Measurements from ENCODE around the gene FBN1. TPM values are rescaled to one million over a fixed set of nuclear protein-coding genes. Genes with fewer than 3 reads are reported as not detected.

FBN1 gene
- total and polyA plus RNA-seq, 10 of the 15 experiments (the other 5 are each of a cell fraction or from before 2014, with no cell fraction given), result 2.2 to 15.3 (median 7.0) TPM

- Histone ChIP-seq H3K79me2 (ENCODE audit: control insufficient read depth, insufficient read depth, low read length) (no peaks in the 10 kb centered on the region), H4K20me1 (ENCODE audit: control insufficient read depth, insufficient read depth) (no peaks in the 10 kb centered on the region), H3K4me1 (ENCODE audit: control insufficient read depth, insufficient read depth, low read length) (no peaks in the 10 kb centered on the region), H3K4me3 (no peak overlapping the region), H3K27ac (ENCODE audit: control insufficient read depth, insufficient read depth) (no peak overlapping the region), H3K9me3 (replicated peaks; ENCODE audit: control insufficient read depth, insufficient read depth, low read length) (no peaks in the 10 kb centered on the region; the same call in 2 of the 3 replicates), H3K36me3 (ENCODE audit: control insufficient read depth in 2 of 2, insufficient read depth in 2 of 2, low read length in 1 of 2) (no peaks in the 10 kb centered on the region), H3K9ac (ENCODE audit: control insufficient read depth, insufficient read depth, low read length) (no peak overlapping the region), H3K4me2 (ENCODE audit: control insufficient read depth, insufficient read depth) (no peak overlapping the region), H3K27me3 (replicated peaks in 1 of 2; ENCODE audit: control insufficient read depth in 2 of 2, insufficient read depth in 2 of 2, low read length in 1 of 2) (no peaks in the 10 kb centered on the region), H2AFZ (ENCODE audit: control insufficient read depth, low read depth, low read length) (no peak overlapping the region)
- 74% methylated on average over 4 of the region's 4 CpGs for WGBS (ENCODE audit: insufficient coverage, insufficient replicate concordance, low lambda C conversion rate, missing lambda C conversion rate)
- ChIA-PET POLR2A (no interaction called here), CTCF (no interaction called here), SMC1A (ENCODE audit: uncharacterized antibody, unreplicated experiment) (no interaction called here), RAD21 (ENCODE audit: unreplicated experiment) (no interaction called here)
- TF ChIP-seq E2F8 (IDR thresholded peaks at IDR 0.05; ENCODE audit: low read depth, partially characterized antibody), result no peak
- no peak for TF ChIP-seq YBX1 (IDR thresholded peaks at IDR 0.05)
- TF ChIP-seq NR2C2 (IDR thresholded peaks at IDR 0.05; ENCODE audit: borderline replicate concordance, control insufficient read depth, insufficient read length, low read depth), result no peak
- no peak for TF ChIP-seq CHD4 (IDR thresholded peaks at IDR 0.05)
- TF ChIP-seq PRDM15 (CRISPR knock-in tag; IDR thresholded peaks at IDR 0.05), result no peak
- TF ChIP-seq MYC (IDR thresholded peaks at IDR 0.05; ENCODE audit: insufficient read depth, insufficient read length, insufficient replicate concordance, low read length, severe bottlenecking), result no peak
- TF ChIP-seq TARDBP (IDR thresholded peaks at IDR 0.05; ENCODE audit: borderline replicate concordance), result no peak
- no peak for TF ChIP-seq CREM (IDR thresholded peaks at IDR 0.05; ENCODE audit: low read depth)
- TF ChIP-seq POU2F2 (IDR thresholded peaks at IDR 0.05; ENCODE audit: borderline replicate concordance, low read depth, low read length), result no peak
- TF ChIP-seq IRF4 (IDR thresholded peaks at IDR 0.05; ENCODE audit: low read depth, low read length), result no peak
- TF ChIP-seq SREBF1 (IDR thresholded peaks at IDR 0.05; ENCODE audit: low read length), result no peak
- no peak for TF ChIP-seq ZNF24 (IDR thresholded peaks at IDR 0.05)
- ATAC-seq (no peak), FAIRE-seq (no peak), DNase-seq (ENCODE audit: low read depth, low spot score) (no peak)
- in situ Hi-C loops (cut with MboI), result no loop called here
- no TSS peak for BruUV-seq (replicated peaks)
- intact Hi-C loops (cut with micrococcal nuclease; ENCODE audit: unreplicated experiment), result no loop called here
Measured at GRCh38 chr15:48675436-48675835, 29.9 kb upstream of the FBN1 start.
